Smooth muscle cell (in vitro differentiated cells): ENCODE data around the gene MAPK10. TPM values are rescaled to one million over a fixed set of nuclear protein-coding genes. Genes with fewer than 3 reads are reported as not detected.

Experiments
- DNase-seq: peaks from one replicate; lab custom pipeline; 2025; ENCODE audit not compliant: unreplicated experiment; lab: John Stamatoyannopoulos, UW
- H2AFZ ChIP-seq: fragments of 200-600 bp; sonication (generic); 2 replicates; pipeline ENCODE4 v1.6.0; 2016; ENCODE audit warnings: antibody characterized with exemption, low read depth, mild to moderate bottlenecking
- H3F3A ChIP-seq: fragments of 200-600 bp; sonication (generic); 2 replicates; pipeline ENCODE4 v1.6.0; 2017; ENCODE audit warnings: antibody characterized with exemption, low read depth
- H3K27ac ChIP-seq: fragments of 200-600 bp; sonication (generic); 2 replicates; pipeline ENCODE4 v1.5.1; 2016; ENCODE audit warnings: low read depth, mild to moderate bottlenecking
- H3K27me3 ChIP-seq: fragments of 200-600 bp; sonication (generic); 2 replicates; pipeline ENCODE4 v1.6.1; 2016; ENCODE audit warnings: low read depth, mild to moderate bottlenecking
- H3K36me3 ChIP-seq: fragments of 200-600 bp; sonication (generic); 2 replicates; pipeline ENCODE4 v1.5.1; 2016; ENCODE audit warnings: low read depth
- H3K4me1 ChIP-seq: fragments of 200-600 bp; sonication (generic); 2 replicates; pipeline ENCODE4 v1.5.1; 2016; ENCODE audit warnings: low read depth
- H3K4me2 ChIP-seq: fragments of 200-600 bp; sonication (generic); 2 replicates; pipeline ENCODE4 v1.6.0; 2016; ENCODE audit warnings: mild to moderate bottlenecking
- H3K4me3 ChIP-seq: fragments of 200-600 bp; sonication (generic); 2 replicates; pipeline ENCODE4 v1.5.1; 2016; ENCODE audit warnings: mild to moderate bottlenecking
- H3K79me2 ChIP-seq: fragments of 200-600 bp; sonication (generic); 2 replicates; pipeline ENCODE4 v1.6.0; 2016; ENCODE audit warnings: low read depth, mild to moderate bottlenecking
- H3K9ac ChIP-seq: fragments of 200-600 bp; sonication (generic); 2 replicates; pipeline ENCODE4 v1.6.0; 2016; ENCODE audit warnings: low read depth
- H3K9me3 ChIP-seq: fragments of 200-600 bp; sonication (generic); replicated peaks from 2 replicates; pipeline ENCODE4 v1.5.1; 2016; ENCODE audit warnings: low read depth
- H4K20me1 ChIP-seq: fragments of 200-600 bp; sonication (generic); 2 replicates; pipeline ENCODE4 v1.6.0; 2016; ENCODE audit warnings: low read depth
- WGBS: methylation state at CpG from one replicate; pipeline ENCODE4 v1.1.7; 2016; ENCODE audit warnings: low lambda C conversion rate; 5-methylcytosine and 5-hydroxymethylcytosine counted together
- polyA plus RNA-seq: library from polyadenylated mRNA; unstranded; fragments of >200 nt; fragmentation: Nextera tagmentation; extraction: Ambion mirVana; gene quantifications from 2 replicates; pipeline ENCODE4 v1.2.1, GENCODE V29; 2016
- total RNA-seq: library from RNA; depleted of rRNA; stranded (reverse); fragments of >200 nt; gene quantifications from 2 replicates; pipeline ENCODE4 v1.2.3, GENCODE V29; 2014
- TF ChIP-seq, protein P1 (sequence below): fragments of 200-600 bp; sonication (generic); IDR thresholded peaks from 2 replicates; pipeline ENCODE4 v1.5.1; 2017; ENCODE audit warnings: borderline replicate concordance, mild to moderate bottlenecking, antibody characterized with exemption; ENCODE audit not compliant: insufficient read depth, poor library complexity, severe bottlenecking

Gene MAPK10
- total and polyA plus RNA-seq, 2 experiments from 2014 or later: 2.4 to 13.3 TPM

DNA sequence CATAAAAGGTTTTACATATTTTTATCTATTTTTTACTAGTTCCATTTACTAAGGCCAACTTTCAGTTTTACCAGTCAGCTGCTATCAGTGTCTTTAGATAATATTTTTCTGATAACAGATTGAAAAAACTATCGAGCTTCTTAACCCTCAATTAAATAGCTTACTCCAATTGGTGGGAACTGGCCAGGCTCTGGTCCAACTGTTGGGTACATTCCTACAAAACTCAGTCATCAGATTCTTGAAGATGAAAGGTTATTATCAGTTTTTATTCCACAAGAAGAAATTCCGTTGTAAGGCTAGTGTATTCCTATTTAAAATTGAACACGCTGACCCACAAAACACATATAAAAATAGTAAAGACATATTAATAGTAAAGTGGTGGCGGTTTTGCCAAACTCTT lies 346.2 kb downstream of the MAPK10 start:
- DNase-seq: no peak
- 54% methylated on average over 4 of the region's 4 CpGs for WGBS
- Histone ChIP-seq H3K79me2 (no peaks in the 10 kb centered on the region), H2AFZ (no peak overlapping the region), H3K9ac (no peak overlapping the region), H3K27ac (no peak overlapping the region), H3F3A (no peaks in the 10 kb centered on the region), H3K9me3 (no peaks in the 10 kb centered on the region), H3K4me2 (peak overlapping the region; percentile 33), H3K4me1 (peaks cover 14% of the 10 kb centered on the region), H3K36me3 (no peaks in the 10 kb centered on the region), H3K27me3 (no peaks in the 10 kb centered on the region), H4K20me1 (no peaks in the 10 kb centered on the region), H3K4me3 (no peak overlapping the region)
- TF ChIP-seq, protein P1, sequence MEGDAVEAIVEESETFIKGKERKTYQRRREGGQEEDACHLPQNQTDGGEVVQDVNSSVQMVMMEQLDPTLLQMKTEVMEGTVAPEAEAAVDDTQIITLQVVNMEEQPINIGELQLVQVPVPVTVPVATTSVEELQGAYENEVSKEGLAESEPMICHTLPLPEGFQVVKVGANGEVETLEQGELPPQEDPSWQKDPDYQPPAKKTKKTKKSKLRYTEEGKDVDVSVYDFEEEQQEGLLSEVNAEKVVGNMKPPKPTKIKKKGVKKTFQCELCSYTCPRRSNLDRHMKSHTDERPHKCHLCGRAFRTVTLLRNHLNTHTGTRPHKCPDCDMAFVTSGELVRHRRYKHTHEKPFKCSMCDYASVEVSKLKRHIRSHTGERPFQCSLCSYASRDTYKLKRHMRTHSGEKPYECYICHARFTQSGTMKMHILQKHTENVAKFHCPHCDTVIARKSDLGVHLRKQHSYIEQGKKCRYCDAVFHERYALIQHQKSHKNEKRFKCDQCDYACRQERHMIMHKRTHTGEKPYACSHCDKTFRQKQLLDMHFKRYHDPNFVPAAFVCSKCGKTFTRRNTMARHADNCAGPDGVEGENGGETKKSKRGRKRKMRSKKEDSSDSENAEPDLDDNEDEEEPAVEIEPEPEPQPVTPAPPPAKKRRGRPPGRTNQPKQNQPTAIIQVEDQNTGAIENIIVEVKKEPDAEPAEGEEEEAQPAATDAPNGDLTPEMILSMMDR: no peak

DNA sequence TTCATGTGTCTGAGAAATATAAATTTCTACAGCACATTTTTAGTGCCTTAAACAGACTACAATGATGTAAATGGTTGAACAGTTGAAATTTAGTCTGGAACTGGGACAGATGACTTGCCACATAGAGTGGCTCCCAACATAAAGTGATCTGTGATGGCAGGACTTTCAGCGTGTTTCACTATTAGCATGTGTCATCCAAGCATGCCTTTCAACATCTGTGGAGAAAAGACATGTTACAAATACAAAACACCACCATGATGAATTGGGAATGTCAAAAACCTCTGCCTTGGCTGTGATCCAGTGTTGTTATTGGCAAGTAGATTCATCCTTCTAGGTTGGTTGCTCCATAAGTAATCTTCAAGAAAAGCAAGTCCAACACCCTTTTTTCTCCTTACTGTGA lies 348.7 kb downstream of the MAPK10 start:
- no peak overlapping the region for H2AFZ ChIP-seq
- no peak overlapping the region for H3K4me3 ChIP-seq
- H3K36me3 ChIP-seq: no peaks in the 10 kb centered on the region
- 84% methylated on average over 1 of the region's 1 CpG for WGBS
- H3K9ac ChIP-seq: no peak overlapping the region
- H3K79me2 ChIP-seq: no peaks in the 10 kb centered on the region
- H3F3A ChIP-seq: no peaks in the 10 kb centered on the region
- no peak for DNase-seq
- no peaks in the 10 kb centered on the region for H4K20me1 ChIP-seq
- H3K27ac ChIP-seq: no peak overlapping the region
- H3K4me2 ChIP-seq: no peak overlapping the region
- TF ChIP-seq, protein P1: no peak
- H3K4me1 ChIP-seq: peaks cover 14% of the 10 kb centered on the region
- H3K27me3 ChIP-seq: no peaks in the 10 kb centered on the region
- no peaks in the 10 kb centered on the region for H3K9me3 ChIP-seq

DNA sequence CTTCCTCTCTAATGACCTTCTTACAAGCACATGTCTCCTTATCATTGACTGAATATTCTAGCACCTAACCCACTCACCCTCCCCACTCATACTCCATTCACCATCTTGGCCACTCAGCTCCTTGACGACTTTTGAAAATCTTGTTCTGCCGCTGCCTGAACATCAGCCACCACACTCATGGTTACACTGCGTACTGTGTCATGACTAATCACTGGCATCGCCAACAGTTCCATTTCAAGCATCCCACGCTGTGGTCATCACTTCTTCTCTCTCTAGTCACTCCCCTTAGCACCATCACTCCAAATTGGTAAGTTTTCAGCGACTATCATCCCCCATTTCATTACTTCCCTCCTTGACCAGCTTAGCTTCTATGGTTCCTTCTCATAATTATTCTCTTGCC lies 352.8 kb downstream of the MAPK10 start:
- H3K27me3 ChIP-seq: no peaks in the 10 kb centered on the region
- no peak overlapping the region for H3K4me3 ChIP-seq
- H2AFZ ChIP-seq: no peak overlapping the region
- no peak overlapping the region for H3K4me2 ChIP-seq
- H3K79me2 ChIP-seq: no peaks in the 10 kb centered on the region
- H3K27ac ChIP-seq: no peak overlapping the region
- no peaks in the 10 kb centered on the region for H3F3A ChIP-seq
- WGBS: 97% methylated on average over 6 of the region's 6 CpGs
- H3K4me1 ChIP-seq: no peaks in the 10 kb centered on the region
- H3K9ac ChIP-seq: no peak overlapping the region
- no peak for DNase-seq
- no peaks in the 10 kb centered on the region for H4K20me1 ChIP-seq
- H3K9me3 ChIP-seq: no peaks in the 10 kb centered on the region
- TF ChIP-seq, protein P1: no peak
- no peaks in the 10 kb centered on the region for H3K36me3 ChIP-seq

DNA sequence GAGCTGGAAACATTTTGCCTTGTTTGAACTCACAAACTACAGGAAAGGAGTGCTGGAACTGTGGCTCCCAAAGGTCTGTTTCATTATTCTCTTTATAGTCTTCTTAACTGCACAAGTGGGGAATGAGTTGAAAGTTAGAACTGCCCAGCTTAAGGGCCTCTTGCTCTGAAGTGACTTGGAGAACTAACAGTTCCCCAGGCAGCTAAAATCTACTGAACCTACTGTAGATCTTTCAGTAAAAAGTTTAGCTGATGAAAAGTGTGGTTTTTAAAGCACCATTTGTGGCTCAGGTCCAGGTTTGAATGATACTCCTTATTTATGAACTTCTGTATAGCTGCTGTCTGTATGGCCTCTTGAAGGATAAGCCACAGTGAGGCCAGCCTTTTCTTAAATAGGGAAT lies 353.8 kb downstream of the MAPK10 start:
- Histone ChIP-seq H3K36me3 (no peaks in the 10 kb centered on the region), H3K9ac (no peak overlapping the region), H2AFZ (no peak overlapping the region), H3K9me3 (no peaks in the 10 kb centered on the region), H3K4me3 (no peak overlapping the region), H3K79me2 (no peaks in the 10 kb centered on the region), H3K4me1 (no peaks in the 10 kb centered on the region), H4K20me1 (no peaks in the 10 kb centered on the region), H3K27me3 (no peaks in the 10 kb centered on the region), H3F3A (no peaks in the 10 kb centered on the region), H3K4me2 (no peak overlapping the region), H3K27ac (no peak overlapping the region)
- DNase-seq: no peak
- TF ChIP-seq, protein P1: no peak
